Stimulated activated naive CD8-positive, alpha-beta T cell treated with anti-CD3 and anti-CD28 coated beads, Interleukin-15, Interleukin-2, amounts not matched to agents 100 ng/mL and 50 ng/mL, for 24 hours (primary cell): Measurements from ENCODE around the gene PTH1R.

ENCODE experiments used
- H3K27ac Mint-ChIP-seq: one replicate; pipeline ENCODE4 v1.8.0; 2021; ENCODE audit warnings: mild to moderate bottlenecking, mixed read lengths
- H3K27me3 Mint-ChIP-seq: one replicate; pipeline ENCODE4 v1.8.0; 2021; ENCODE audit warnings: mixed read lengths
- H3K36me3 Mint-ChIP-seq: one replicate; pipeline ENCODE4 v1.8.0; 2021; ENCODE audit warnings: low read depth, mixed read lengths
- H3K4me1 Mint-ChIP-seq: one replicate; pipeline ENCODE4 v1.8.0; 2021; ENCODE audit warnings: low read depth, mixed read lengths
- H3K4me3 Mint-ChIP-seq: one replicate; pipeline ENCODE4 v1.8.0; 2021; ENCODE audit warnings: mild to moderate bottlenecking, mixed read lengths
- H3K9me3 Mint-ChIP-seq: one replicate; pipeline ENCODE4 v1.8.0; 2021; ENCODE audit warnings: mixed read lengths

The PTH1R gene

DNA sequence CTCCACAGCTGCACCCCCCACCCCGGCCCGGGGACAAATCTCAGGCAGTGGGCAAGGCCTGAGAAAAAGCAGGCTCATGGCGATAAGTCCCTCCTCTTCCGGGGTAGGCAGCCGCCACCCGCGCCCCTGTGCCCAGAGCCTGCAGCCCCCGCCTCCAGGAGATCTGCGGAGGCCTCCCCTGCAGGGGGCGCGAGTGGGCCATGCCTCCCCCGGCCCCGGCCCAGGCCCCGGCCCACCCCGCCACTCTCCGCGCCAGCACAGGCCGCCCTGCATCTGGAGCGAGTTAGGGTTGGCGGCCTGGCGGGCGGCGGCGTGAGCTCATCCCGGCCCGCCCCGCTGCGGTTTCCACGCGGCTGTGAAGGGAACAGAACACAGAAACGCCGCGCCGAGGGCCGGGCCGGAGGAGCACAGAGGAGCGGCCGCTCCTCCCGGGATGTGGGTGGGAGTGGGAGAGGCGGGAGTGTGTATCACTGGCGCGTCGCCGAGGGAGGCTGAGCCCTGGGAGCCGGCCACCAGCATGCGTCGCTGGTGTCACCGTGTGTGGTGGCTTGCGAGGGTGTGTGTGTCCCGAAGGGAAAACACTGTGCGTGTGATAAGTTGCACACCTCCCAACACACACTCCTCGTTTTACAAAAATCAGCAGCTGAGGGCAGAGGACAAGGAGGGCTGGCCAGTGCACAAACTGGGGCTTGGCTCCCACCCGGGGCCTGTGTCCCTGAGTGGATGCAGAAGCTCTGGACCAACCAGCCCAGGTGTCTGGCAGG lies 31.5 kb upstream of the PTH1R start:
- peak overlapping the region; percentile 73 for H3K27ac Mint-ChIP-seq
- no peaks in the 10 kb centered on the region for H3K36me3 Mint-ChIP-seq
- peaks cover 7% of the 10 kb centered on the region for H3K4me1 Mint-ChIP-seq
- peak overlapping the region; percentile 35 for H3K4me3 Mint-ChIP-seq
- no peaks in the 10 kb centered on the region for H3K27me3 Mint-ChIP-seq
- H3K9me3 Mint-ChIP-seq, result peaks cover 6% of the 10 kb centered on the region

DNA sequence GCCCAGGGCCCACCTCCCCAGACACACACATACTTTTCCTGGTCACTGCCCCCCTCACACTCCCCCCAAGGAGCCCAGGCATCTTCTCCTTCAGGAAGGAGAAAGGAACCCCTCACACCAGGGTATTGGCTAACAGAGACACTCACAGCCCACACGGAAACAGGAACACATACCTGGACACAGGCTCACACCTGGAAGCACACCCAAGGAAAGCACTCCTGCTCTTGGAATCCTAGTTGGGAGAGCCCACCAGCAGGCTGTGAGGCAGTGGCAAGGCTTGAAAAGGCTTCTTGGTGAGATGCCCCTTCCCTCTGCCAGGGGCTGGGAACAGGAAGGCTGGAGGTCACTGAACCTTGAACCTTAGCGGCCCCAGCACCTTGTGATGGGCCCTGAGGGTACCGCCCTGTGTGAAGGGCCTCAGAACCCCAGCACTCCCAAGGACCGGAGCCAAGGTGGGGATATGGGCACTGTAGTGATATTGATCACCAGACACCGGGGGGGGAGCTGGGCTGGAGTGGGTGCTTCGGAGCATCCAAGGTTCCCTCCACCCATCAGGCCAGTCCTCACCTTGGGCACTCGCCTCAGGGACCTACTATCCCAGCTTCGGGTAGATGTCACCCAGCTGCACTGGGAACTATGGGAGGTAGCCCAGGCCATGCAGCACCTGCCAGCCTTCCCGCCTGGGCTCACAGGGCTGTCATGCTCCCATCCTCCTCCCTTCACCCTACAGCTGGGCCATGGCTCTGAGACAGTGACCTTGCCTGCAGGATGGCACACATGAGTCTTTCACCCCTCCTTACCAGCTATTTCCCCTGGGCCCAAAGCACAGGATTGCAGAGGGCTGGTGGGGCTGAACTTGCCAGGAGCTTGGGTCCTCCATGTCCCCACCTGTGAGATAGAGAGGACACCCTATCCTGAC lies 30.6 kb upstream of the PTH1R start:
- no peak overlapping the region for H3K27ac Mint-ChIP-seq
- H3K36me3 Mint-ChIP-seq, result no peaks in the 10 kb centered on the region
- H3K9me3 Mint-ChIP-seq, result peaks cover under 1% of the 10 kb centered on the region
- peak overlapping the region; percentile 35 for H3K4me3 Mint-ChIP-seq
- no peaks in the 10 kb centered on the region for H3K27me3 Mint-ChIP-seq
- H3K4me1 Mint-ChIP-seq, result peaks cover 7% of the 10 kb centered on the region

DNA sequence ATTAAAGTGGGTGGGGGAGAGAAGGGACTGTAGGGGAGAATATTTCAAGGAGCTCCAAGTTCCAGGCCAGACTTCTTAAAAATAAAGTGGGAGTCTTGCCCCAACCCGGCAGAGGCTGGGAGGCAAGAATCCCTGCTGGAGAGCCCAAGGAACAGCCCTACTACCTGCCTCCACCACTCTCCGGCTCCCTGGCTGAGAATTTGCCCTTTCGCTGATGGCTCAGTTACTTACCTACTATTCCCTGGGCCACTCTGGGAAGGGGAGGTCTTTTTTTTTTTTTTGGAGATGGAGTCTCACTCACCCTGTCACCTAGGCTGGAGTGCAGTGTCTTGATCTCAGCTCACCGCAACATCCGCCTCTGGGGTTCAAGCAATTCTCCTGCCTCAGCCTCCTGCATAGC lies 29.8 kb upstream of the PTH1R start:
- Mint-ChIP-seq H3K36me3 (no peaks in the 10 kb centered on the region), H3K9me3 (no peaks in the 10 kb centered on the region), H3K27me3 (no peaks in the 10 kb centered on the region), H3K4me3 (no peak overlapping the region), H3K4me1 (peaks cover 7% of the 10 kb centered on the region), H3K27ac (no peak overlapping the region)

DNA sequence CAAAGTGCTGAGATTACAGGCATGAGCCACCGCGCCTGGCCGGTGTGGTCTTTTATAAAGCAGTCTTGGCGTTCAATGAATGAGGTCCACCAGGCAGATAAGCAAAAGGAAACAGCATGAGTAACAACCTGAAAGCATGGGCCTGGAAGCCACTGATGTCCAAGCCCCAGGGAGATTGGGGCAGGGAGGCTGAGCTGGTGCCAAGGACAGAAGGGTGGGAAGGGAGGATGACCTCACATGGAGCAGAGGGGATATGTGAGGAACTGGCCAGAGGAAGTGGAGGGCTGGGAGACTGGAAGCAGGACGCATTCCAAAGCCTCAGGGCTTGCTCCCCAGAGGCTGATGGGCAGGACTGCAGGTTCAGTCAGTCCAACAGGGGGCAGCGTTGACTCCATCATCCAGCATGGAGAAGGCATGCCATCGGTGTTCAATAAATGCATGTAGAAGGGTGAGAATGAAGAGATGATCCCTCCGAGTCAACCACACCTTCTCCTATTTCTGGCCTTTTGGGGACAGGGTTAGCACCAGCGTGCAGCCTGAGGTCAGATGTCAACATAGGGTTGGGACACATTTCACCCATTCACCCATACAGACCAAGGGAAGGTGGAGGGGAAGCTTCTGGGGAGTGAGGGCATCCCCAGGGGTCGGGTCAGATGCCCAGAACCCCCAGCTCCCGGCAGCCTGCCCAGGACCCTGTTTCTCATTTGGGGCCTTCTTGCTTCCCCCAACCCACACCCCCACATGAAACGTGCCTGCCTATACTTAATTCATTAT lies 29.1 kb upstream of the PTH1R start:
- H3K4me1 Mint-ChIP-seq, result peaks cover 7% of the 10 kb centered on the region
- H3K27me3 Mint-ChIP-seq, result no peaks in the 10 kb centered on the region
- H3K27ac Mint-ChIP-seq, result no peak overlapping the region
- H3K9me3 Mint-ChIP-seq, result no peaks in the 10 kb centered on the region
- H3K36me3 Mint-ChIP-seq, result no peaks in the 10 kb centered on the region
- no peak overlapping the region for H3K4me3 Mint-ChIP-seq

DNA sequence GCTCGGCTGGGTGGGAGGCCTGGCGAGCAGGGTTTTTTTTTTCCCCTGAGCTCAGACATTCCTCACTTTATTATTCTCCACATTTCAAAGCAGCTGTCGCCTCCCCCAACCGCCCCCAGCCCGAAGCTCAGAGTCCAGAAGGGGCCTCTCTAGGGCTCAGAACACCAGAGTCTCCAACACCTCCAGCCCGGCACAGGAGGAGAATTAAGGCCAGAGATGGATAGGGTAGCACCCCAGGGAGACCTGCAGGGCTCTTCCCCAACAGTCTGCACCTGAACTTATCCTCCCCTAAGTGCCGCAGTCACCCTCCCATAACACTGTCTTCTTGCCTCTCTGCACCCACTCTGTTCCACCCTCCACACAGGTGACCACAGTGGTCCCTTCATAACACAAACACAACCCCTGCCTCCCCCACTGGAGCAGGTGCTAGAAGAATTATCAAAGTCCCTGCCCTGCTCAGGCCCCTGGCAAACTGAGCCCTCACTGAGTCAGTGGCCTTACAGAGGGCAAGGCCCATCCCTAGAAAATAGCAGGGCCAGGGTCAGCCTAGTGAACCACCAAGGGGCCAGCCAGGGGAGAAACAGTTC lies 28.4 kb upstream of the PTH1R start:
- Mint-ChIP-seq H3K4me3 (no peak overlapping the region), H3K9me3 (no peaks in the 10 kb centered on the region), H3K36me3 (no peaks in the 10 kb centered on the region), H3K27ac (no peak overlapping the region), H3K27me3 (no peaks in the 10 kb centered on the region), H3K4me1 (peaks cover 7% of the 10 kb centered on the region)

DNA sequence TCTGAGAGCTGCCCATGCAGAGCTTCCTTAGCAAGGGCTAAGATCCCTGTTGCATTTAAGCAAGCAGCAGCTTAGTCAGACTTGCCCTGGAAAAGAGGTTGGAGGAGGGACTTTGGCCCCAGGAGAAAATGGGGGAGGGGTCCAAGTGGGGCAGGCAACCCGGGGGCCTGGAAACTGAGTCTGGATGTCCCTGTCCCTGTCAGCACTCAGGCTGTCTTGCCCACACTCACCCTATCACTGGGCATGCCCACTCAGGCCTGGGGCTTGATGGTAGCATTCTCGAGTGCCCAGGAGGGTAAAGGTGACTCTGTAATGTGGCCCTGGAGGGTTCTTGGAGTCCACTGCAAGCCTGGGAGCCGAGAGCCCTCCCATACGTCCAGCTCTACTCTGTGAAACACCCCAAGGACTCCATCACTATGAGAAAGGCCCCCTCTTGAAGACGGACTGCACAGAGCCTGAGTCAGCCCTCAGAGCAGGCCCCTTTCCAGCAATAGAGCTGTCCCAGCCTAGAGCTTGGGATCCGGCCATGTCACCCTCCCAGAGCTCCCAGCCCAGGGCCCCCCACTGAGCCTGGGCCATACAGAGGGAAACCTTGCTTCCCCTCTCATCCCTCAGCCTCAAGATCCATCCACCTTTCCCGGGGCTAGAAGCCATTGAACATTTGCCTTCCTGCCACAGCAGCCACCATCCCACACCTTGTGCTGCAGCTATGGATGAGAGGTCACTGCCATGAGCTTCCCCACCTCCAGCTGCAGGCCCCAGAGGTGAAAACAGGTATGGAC lies 27.6 kb upstream of the PTH1R start:
- Mint-ChIP-seq H3K4me3 (no peak overlapping the region), H3K36me3 (no peaks in the 10 kb centered on the region)

DNA sequence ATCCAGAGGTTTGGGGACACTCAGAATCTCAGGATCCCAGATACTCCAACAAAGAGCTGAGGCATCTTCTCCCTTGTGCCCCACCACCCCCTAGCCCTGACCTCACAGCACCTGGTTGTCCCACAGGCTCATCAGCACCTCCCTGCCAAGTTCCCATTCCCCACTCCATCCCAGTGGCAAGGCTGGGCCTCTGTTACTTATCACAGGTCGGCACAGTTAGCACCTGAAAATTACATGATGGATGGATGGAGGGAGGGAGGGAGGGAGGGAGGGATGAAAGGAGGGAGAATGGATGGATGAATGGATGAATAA lies 27.1 kb upstream of the PTH1R start:
- Mint-ChIP-seq H3K9me3 (no peaks in the 10 kb centered on the region), H3K27ac (no peak overlapping the region), H3K36me3 (no peaks in the 10 kb centered on the region), H3K27me3 (no peaks in the 10 kb centered on the region), H3K4me3 (no peak overlapping the region), H3K4me1 (peaks cover 2% of the 10 kb centered on the region)

More for the DNA sequence above, 27.6 kb upstream of the PTH1R start:
- Mint-ChIP-seq H3K27ac (no peak overlapping the region), H3K4me1 (peaks cover 7% of the 10 kb centered on the region), H3K27me3 (no peaks in the 10 kb centered on the region), H3K9me3 (no peaks in the 10 kb centered on the region)

DNA sequence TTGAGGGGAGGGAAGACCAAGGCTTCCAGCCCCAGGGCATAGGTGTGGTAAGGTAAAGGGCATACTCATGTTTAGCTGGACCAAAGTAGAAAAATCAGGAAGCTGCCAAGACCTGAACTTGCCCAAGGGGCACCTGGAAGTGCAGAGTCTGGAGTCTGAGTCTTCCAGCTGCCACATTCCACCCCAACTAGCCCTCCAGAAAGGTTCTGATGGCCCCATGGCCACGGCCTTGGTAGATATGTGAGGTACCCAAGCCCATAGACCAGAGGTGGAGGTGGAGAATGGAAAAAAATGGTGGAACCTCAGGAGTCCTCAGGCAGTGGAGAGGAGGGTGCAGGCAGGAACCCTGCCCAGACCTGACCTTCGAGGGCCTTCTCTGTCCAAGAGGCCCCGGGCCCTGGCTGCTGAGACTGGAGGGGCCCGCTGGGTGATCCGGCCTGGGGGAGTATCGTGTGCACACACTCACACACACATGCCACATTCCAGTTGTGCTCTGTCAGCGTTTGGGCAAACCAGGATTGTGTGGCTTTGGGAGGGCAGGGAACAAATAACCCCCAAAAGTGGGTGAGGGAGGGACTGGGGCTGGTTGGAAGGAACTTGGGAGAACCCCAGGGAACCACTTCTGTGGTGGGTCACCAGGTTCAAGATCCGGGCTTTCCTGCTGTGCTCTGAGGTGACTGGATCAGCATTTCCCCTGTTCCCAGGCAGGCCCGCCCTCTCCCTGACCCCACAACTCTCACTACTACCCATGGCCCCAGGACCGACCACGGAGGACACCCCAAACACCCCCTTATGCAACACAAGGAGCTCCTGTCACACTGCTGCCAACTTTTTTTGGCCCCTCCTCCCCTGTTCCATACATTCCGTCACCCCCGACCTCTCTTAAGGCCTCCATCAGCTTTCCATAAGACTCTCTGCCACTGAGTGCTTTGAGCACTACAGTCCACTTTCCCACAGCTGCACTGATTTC lies 25.9 kb upstream of the PTH1R start:
- Mint-ChIP-seq H3K4me1 (no peaks in the 10 kb centered on the region), H3K36me3 (no peaks in the 10 kb centered on the region), H3K9me3 (no peaks in the 10 kb centered on the region), H3K27ac (no peak overlapping the region), H3K4me3 (no peak overlapping the region), H3K27me3 (no peaks in the 10 kb centered on the region)

DNA sequence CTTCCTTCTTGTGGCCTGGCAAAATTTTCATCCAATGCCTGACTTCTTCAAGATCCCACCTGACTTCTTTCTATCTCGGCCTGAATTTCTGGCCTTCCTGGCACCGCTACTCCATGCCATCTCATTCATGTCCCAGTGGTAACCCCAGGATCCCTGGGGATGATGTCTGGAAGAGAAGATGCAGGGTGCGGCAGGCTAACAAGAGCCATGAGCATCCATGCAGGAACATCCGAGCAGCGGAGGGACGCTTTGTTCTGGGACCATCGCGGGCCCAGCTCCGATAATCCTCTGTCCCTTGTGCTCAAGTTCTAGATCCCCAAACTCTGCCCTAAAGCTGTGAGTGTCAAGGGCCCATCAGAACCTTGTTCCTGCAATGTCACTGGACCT lies 25.2 kb upstream of the PTH1R start:
- H3K9me3 Mint-ChIP-seq, result no peaks in the 10 kb centered on the region
- H3K4me3 Mint-ChIP-seq, result no peak overlapping the region
- no peaks in the 10 kb centered on the region for H3K27me3 Mint-ChIP-seq
- no peaks in the 10 kb centered on the region for H3K4me1 Mint-ChIP-seq
- no peaks in the 10 kb centered on the region for H3K36me3 Mint-ChIP-seq
- no peak overlapping the region for H3K27ac Mint-ChIP-seq

DNA sequence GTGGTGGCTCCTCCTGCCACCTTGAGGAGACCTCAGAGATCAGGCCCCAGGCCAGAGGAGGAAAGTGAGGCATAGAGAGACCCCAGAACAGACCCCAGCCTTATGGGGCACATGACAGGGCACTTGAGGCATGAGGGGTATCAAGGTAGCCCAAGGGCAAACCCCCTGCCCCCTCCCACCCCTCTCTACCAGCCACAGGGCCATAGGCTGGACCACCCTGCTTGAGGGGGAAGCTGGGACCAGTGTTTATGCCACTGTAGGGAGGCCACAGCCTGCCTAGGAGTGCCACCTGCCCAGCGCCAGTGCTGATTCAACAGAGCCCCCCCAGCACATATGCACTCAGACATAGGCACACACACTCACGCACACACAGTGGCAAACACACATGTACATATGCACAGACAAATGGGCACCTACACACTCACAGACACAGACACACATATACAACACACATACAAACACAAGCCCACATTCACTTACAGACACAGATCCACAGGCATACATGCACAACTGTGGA lies 24.6 kb upstream of the PTH1R start:
- H3K27ac Mint-ChIP-seq, result no peak overlapping the region
- H3K36me3 Mint-ChIP-seq, result no peaks in the 10 kb centered on the region
- no peaks in the 10 kb centered on the region for H3K27me3 Mint-ChIP-seq
- no peak overlapping the region for H3K4me3 Mint-ChIP-seq
- no peaks in the 10 kb centered on the region for H3K4me1 Mint-ChIP-seq
- no peaks in the 10 kb centered on the region for H3K9me3 Mint-ChIP-seq

DNA sequence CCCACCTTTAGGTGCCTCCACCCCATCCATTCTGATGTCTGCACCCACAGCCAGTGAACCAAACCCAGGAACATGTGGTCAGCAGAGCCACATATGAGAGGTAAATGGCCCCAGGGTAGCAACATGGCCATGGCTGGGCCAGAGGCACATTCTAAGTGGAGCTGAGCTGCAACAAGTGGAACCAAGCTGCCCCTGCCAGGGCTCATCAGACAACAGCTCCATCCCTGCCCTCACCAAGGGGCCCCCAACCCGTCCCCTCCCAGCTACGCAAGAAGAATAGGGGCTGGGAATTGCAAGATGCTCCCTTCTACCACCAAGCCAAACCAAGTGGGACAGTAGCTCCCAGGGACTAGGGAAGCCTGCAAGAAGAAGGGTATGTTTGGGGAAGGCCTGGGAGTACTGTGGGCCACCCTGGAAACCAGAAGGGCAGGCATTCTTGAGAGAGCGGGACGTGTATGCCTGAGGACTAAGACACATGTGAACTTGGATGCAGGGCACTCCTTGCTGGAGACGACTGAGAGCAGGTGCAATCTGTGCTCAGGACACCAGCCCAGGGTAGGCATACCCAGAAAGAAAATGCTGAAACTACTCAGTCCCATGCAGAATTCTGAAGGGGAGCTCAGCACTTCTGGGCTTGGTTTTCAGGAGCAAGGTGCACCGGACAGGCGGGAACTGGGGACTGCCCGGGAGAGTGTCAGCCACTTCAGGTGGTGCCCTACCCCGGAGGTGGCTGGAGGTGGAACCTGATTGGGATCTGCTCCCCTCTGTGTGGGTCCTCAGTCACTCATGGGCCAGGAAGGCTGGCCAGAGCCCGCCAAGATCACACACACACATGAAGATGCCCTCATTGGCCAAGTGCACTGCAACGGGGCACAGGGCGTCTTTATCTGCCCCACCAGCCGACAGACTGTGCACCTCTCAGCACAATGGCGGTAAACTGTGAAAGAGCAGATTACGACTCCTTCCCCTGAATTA lies 23.8 kb upstream of the PTH1R start:
- H3K27ac Mint-ChIP-seq, result no peak overlapping the region
- no peaks in the 10 kb centered on the region for H3K36me3 Mint-ChIP-seq
- no peaks in the 10 kb centered on the region for H3K4me1 Mint-ChIP-seq
- H3K9me3 Mint-ChIP-seq, result no peaks in the 10 kb centered on the region
- H3K4me3 Mint-ChIP-seq, result no peak overlapping the region
- no peaks in the 10 kb centered on the region for H3K27me3 Mint-ChIP-seq

DNA sequence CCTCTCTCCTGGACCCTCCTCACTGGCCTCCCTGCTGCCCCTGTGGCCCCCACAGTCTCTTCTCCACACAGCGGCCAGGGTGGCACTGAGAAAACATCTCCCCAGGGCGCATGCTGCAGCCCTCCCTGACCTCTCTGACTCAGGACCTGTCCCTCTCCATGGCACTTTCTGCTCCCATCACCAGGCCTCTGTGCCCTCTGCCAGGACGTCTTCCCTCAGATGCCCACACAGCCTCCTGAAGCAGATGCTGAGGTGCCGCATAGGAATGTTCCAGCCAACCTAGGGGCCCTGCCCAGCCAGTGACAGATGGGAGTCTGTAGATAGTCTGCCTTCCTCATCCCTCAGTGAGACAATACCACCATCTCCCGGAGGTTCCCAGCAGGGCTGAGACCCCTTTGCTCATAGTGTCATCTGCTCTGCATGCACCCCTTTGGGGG lies 22.9 kb upstream of the PTH1R start:
- Mint-ChIP-seq H3K4me1 (no peaks in the 10 kb centered on the region), H3K27ac (no peak overlapping the region), H3K9me3 (no peaks in the 10 kb centered on the region), H3K4me3 (no peak overlapping the region), H3K36me3 (no peaks in the 10 kb centered on the region), H3K27me3 (no peaks in the 10 kb centered on the region)
